NCI-H82 treated with DMSO at 0.1 percent for 48 hours (cell line): Measurements from ENCODE around the gene PRR23E.

Experiments used
- DNase-seq: peaks from one replicate; lab custom pipeline; 2025; ENCODE audit not compliant: unreplicated experiment; lab: John Stamatoyannopoulos, UW

PRR23E gene

GRCh38 chr3:127207727-127208482 lies 15.0 kb downstream of the PRR23E start:
- DNase-seq, result no peak

- no peak for DNase-seq
These were observed 15.7 kb downstream of the PRR23E start for GRCh38 chr3:127208483-127209100.

DNA sequence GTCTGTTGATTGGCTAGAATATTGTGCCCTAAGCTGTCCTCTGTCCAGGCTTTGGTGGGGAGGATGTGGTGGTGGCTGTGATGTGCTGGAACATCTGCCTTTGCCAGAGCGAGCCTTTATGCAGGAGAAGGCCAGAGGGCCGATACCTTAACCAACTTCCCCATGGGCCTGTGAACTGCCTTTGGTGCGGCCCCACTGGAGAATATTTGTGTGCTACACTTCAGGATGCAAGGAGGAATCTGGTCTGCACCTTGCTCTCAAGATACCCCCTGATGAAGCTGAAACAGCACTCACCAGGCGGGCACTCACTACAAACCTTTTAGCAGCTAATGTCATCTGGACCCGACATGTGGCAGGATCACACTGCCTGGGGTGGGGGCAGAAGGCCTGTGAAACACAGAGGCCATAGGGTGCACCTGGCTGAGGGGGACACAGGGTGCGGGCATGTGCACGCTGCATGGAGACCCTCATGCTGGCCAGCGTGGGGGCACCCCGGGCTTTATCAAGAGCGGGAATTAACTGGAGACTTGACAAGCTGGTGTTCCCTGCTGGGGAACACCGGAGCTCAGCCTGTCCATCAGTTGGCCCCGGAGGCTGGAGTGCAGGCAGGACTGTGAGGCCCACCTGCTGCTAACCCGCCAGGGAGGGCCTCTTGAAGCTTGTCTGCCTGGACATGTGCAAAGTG lies 16.4 kb downstream of the PRR23E start:
- DNase-seq, result no peak

DNA sequence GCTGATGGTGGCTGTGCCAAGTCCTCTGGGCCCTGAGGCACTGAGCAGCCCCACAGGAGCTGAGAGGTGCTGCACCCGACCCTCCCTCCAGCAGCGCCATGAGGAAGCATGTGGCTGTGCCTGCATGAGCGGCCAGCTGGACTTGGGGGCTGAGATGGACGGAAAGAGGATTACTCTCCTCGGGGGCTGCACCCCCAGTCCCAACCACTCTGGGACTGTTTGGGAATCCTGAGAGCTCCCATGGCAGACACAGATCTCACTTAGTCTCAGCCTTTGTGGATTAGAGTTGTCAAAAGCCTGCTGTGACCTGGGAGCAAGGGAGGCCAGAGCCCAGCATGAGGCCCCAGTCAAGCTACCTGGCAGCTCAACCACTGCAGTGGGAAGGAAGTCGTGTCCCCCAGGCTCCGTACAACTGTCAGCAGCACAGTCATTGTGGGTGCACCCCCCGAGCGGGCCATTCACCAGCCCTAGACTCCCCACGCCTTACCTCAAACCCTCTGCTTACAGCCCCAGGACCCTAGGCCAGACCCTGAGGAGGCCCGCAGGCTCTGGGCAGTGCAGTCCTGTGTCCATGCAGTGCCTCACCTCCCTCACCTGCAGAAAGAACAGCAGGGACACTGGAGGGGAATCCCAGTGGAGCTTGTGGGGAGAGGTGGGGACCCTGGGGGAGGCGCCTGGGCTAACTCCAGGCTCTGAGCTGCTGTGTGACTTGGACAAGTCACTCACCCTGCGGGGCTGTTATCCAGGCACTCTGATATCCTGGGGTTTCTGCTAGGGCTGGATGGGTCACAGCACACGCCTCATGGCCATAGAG lies 17.1 kb downstream of the PRR23E start:
- no peak for DNase-seq

- DNase-seq, result no peak
These were observed 17.7 kb downstream of the PRR23E start for GRCh38 chr3:127210654-127210943.

DNA sequence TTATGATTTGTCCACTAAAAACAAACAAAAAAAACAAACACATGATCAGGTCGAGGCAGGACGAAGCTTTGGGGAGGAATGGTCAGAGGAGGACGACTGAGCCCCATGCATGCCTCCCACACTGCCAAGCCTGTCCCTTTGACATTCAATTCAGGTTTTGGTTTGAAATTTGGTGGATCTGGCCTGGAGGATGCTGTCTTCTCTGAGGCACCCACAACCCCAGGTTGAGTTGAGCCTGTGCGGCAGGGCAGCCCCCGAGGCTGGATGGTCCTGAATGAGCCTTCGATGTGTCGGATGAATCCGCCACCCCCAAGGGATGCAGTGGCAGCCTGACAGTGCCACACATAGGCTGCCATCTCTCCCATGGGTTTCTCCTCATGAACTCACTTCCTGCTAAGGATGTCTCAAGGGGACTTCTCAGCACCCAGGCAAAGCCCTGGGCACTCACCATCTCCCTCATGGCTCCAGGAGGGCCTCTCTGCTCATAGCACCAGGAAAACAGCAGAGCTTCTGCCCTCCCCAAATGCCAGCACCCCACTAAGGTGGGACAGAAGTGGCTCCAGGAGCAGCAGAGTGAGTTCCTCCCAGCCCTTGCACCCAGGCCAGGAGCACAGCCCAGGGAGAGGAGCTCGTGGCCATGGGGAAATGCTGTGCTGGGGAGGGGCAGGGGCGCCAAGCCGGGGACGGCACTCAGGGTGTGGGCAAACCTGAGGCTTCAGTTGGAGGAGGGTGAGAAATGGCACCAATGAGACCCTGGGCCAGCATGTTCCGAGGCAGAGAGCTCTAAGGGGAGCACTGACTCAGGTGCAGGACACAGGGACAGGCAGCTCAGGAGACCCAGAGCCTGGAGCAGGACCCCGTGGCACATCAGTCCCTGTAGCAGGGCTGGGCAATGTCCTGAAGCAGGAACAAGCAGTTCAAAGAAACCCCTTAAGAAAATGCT lies 18.5 kb downstream of the PRR23E start:
- DNase-seq, result no peak

DNA sequence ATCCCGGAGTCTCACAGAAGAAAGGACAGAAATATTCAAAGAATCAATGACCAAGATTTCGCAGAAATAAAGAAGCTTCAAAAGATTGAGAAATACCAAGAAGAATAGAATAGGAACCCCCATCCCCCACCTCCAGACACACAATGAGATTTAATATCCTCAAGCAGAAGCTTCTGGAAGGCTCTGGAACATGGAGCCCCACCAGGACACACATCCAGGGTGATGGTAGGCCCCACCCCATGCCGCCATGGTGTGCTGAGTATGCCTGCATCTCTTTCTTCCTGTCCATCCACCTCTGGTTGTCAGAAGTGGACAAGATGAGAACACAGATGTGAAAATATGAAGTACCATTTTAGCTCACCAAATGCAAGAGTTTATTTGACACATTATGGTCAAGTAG lies 19.3 kb downstream of the PRR23E start:
- no peak for DNase-seq

DNA sequence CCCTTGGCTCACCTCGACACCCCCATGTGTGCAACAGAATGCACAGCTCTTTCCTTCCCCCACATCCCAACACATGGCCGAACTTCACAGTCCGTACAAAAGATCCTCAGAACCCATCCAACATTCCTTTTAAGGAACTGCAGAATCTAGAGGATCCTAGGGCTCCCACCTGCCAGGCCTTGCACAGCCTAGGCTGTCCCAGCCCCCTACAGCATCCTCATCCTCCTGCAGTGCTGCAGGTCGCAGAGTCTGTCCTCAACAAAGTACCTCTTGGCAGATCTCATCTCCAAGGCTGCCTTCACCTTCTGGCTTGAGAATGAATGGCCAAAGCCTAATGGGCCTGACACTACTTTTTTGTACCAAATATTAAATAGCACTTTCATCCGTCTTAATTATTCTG lies 19.8 kb downstream of the PRR23E start:
- DNase-seq, result no peak

DNA sequence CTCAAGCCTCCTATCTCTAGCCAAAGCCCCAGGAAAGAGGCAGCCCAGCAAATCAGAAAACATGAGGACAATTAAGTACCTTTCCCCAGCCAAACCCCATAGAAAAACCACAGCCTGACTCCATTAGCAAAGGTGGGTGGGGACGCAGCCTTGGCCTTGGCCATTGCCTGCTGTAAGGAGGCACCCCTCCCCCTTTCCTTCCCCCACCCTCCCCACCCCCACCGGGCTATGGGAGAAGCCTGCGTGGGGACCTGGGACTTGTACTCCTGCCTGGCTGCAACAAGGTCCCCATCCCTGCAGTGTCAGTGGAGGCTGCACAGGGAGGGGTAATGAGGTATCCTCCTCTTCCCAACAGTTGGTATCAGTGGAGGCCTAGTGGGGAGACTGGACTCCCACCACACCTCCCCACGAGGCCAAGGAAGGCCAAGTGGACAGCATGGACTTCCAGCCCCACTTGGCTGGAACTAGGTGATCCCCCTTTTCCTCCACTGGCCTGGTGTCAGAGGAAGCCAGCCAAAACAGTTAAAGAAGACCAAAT lies 20.5 kb downstream of the PRR23E start:
- DNase-seq, result no peak

- DNase-seq, result no peak
These were observed 22.0 kb downstream of the PRR23E start for GRCh38 chr3:127214975-127215374.

GRCh38 chr3:127215714-127216414 lies 22.9 kb downstream of the PRR23E start:
- no peak for DNase-seq

GRCh38 chr3:127216415-127217261 lies 23.7 kb downstream of the PRR23E start:
- DNase-seq, result no peak

DNA sequence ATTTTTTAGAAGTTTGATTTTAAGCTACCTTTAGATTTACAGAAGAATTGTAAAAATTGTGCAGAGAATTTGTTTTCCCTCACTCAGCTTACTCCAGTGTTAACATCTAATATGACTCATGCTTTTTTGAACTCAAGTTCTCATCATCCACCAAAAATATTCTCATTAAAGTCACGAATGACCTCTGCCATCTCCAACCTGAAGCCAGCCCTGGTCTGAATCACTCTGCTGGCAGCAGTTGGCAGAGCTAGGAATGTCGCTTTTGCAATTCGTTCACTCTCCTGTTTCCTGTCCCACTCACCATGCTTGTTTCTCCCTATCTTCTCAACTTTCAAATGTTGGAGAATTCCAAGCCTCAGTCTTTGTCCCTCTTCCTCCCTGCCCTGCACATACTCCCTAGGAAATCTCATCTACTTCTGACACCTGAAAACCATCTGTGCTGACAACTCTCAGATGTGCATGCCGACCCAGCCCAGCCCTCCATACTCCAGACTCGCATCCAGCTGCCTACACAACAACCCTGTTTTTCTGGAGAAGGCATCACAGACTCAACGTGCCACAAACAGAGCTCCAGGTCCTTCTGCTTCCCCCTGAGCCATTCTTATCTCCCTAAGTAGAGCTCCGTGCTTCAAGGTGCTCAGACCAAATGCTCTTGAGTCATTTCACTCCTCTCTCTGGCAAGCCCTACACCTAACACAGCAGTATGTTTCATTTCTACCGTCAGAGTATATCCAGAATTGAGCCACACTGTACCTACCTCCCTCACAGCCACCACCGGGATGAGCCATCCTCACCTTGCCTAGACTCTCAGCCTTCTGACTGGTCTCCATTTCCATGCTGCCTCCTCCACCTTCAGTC lies 24.9 kb downstream of the PRR23E start:
- no peak for DNase-seq

GRCh38 chr3:127218454-127218922 lies 25.6 kb downstream of the PRR23E start:
- no peak for DNase-seq

GRCh38 chr3:127220497-127220896 lies 27.6 kb downstream of the PRR23E start:
- no peak for DNase-seq

- no peak for DNase-seq
These were observed 28.1 kb downstream of the PRR23E start for GRCh38 chr3:127221037-127221436.

DNA sequence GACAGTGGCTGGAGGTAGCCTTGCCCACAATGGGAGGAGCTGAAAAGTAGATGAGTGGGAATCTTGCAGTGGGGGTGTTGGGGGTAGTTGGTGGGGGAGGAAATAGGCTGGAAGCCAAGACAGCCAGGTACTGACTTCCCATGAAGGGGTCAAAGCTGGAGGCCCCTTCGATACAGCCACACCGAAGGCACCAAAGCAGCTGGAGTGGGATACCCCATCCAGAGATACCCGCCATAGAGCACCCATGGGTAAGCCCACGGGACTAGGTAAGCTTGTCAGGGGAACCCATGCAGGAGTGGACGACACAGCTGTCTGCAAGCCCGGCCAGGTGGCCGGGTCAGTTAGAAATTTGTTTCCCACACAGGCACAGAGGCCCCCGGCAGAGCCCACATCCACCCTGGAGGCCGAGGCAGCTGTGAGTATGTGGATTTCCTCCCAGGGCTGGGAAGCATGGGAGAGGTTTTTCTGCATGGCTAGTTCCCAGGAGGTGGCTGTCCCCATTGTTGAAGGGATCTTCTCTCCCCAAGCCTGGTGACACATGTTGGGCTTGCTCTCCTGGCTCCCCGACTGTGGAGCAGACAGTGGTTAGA lies 28.6 kb downstream of the PRR23E start:
- DNase-seq, result no peak
